WTC11 (cell line): ENCODE results near the gene CAMK1. TPM values are rescaled to one million over a fixed set of nuclear protein-coding genes. Genes with fewer than 3 reads are reported as not detected.

Source experiments
- ATAC-seq: fragments of 200-7000 bp; cut with Tn5 transposase; 2 replicates; pipeline ENCODE4 v1.10.0; 2021; ENCODE audit warnings: mild to moderate bottlenecking, moderate library complexity
- CTCF ChIA-PET: fragments of 300-600 bp; sonication (Branson Sonifier 250); formaldehyde crosslinking; loops from one replicate; lab custom pipeline; 2021; ENCODE audit warnings: antibody characterized with exemption; lab: Charles Lee
- POLR2A ChIA-PET: fragments of 350-600 bp; sonication (Branson Sonifier 250); formaldehyde crosslinking; loops from one replicate; lab custom pipeline; 2021; ENCODE audit warnings: antibody characterized with exemption; lab: Charles Lee
- DNase-seq: peaks from one replicate; pipeline ENCODE4 v3.0.0; 2021; ENCODE audit warnings: low spot score
- H3K27ac Mint-ChIP-seq: 2 replicates; pipeline ENCODE4 v1.8.0; 2021; ENCODE audit warnings: mixed read lengths
- H3K27me3 Mint-ChIP-seq: 2 replicates; pipeline ENCODE4 v1.8.0; 2021; ENCODE audit warnings: low read depth, mild to moderate bottlenecking, moderate library complexity, mixed read lengths
- H3K36me3 Mint-ChIP-seq: 2 replicates; pipeline ENCODE4 v1.8.0; 2021; ENCODE audit warnings: mixed read lengths
- H3K4me1 Mint-ChIP-seq: 2 replicates; pipeline ENCODE4 v1.8.0; 2022; ENCODE audit warnings: mixed read lengths
- H3K4me3 Mint-ChIP-seq: 2 replicates; pipeline ENCODE4 v1.8.0; 2021; ENCODE audit warnings: mild to moderate bottlenecking, moderate library complexity, mixed read lengths
- H3K9me3 Mint-ChIP-seq: 2 replicates; pipeline ENCODE4 v1.8.0; 2021; ENCODE audit warnings: mixed read lengths
- AR ChIP-seq: fragments of 250-450 bp; sonication (Bioruptor Pico); IDR thresholded peaks from 2 replicates; pipeline ENCODE4 v1.9.0; 2021; ENCODE audit warnings: mild to moderate bottlenecking
- ATF3 ChIP-seq: sonication (generic); formaldehyde crosslinking; conservative IDR thresholded peaks from 2 replicates; pipeline ENCODE4 v1.8.1; 2022; ENCODE audit warnings: mild to moderate bottlenecking, missing genetic modification reagents
- ATF6 ChIP-seq: sonication (generic); formaldehyde crosslinking; IDR thresholded peaks from 2 replicates; pipeline ENCODE4 v1.8.1; 2023; ENCODE audit warnings: mild to moderate bottlenecking, missing genetic modification reagents
- E2F5 ChIP-seq: sonication (generic); formaldehyde crosslinking; IDR thresholded peaks from 2 replicates; pipeline ENCODE4 v1.8.1; 2022; ENCODE audit warnings: mild to moderate bottlenecking, moderate library complexity, missing genetic modification reagents
- ESRRA ChIP-seq: sonication (generic); formaldehyde crosslinking; IDR thresholded peaks from 2 replicates; pipeline ENCODE4 v1.8.1; 2022; ENCODE audit warnings: mild to moderate bottlenecking, missing genetic modification reagents, borderline replicate concordance
- FOXJ3 ChIP-seq: sonication (generic); formaldehyde crosslinking; IDR thresholded peaks from 2 replicates; pipeline ENCODE4 v1.9.0; 2021; ENCODE audit warnings: missing genetic modification reagents, mild to moderate bottlenecking, borderline replicate concordance
- GRHL2 ChIP-seq: fragments of 250-450 bp; sonication (Bioruptor Pico); IDR thresholded peaks from 2 replicates; pipeline ENCODE4 v1.8.0; 2022; ENCODE audit warnings: mild to moderate bottlenecking, moderate library complexity; ENCODE audit not compliant: insufficient replicate concordance, severe bottlenecking
- RORB ChIP-seq: fragments of 250-450 bp; sonication (Bioruptor Pico); IDR thresholded peaks from 2 replicates; pipeline ENCODE4 v1.9.0; 2021; ENCODE audit warnings: mild to moderate bottlenecking
- SMAD3 ChIP-seq: sonication (generic); formaldehyde crosslinking; IDR thresholded peaks from 2 replicates; pipeline ENCODE4 v1.8.0; 2022; ENCODE audit warnings: missing genetic modification reagents, mild to moderate bottlenecking, borderline replicate concordance
- TP53 ChIP-seq: sonication (generic); formaldehyde crosslinking; IDR thresholded peaks from 2 replicates; pipeline ENCODE4 v1.8.1; 2023; ENCODE audit warnings: mild to moderate bottlenecking, missing genetic modification reagents
- USF2 ChIP-seq: sonication (generic); formaldehyde crosslinking; IDR thresholded peaks from 2 replicates; pipeline ENCODE4 v1.8.1; 2023; ENCODE audit warnings: mild to moderate bottlenecking, missing genetic modification reagents, moderate library complexity
- ZNF416 ChIP-seq: fragments of 250-450 bp; sonication (Bioruptor Pico); IDR thresholded peaks from 2 replicates; pipeline ENCODE4 v1.9.0; 2021; ENCODE audit warnings: mild to moderate bottlenecking, inconsistent platforms
- ZNF512 ChIP-seq: sonication (generic); formaldehyde crosslinking; IDR thresholded peaks from 2 replicates; pipeline ENCODE4 v1.8.1; 2022; ENCODE audit warnings: missing genetic modification reagents, borderline replicate concordance
- ZSCAN18 ChIP-seq: fragments of 250-450 bp; sonication (Bioruptor Pico); IDR thresholded peaks from 2 replicates; pipeline ENCODE4 v2.1.2; 2022; ENCODE audit warnings: mild to moderate bottlenecking, moderate library complexity
- total RNA-seq: library from RNA; stranded (reverse); gene quantifications from 3 replicates; pipeline ENCODE4 v1.2.3, GENCODE V29; 2021

The CAMK1 gene
- total RNA-seq, 1 experiment from 2014 or later, result 3.1 TPM

- TF ChIP-seq TP53 (CRISPR knock-in tag), result no peak
Measured at GRCh38 chr3:9732740-9733115, 37.0 kb downstream of the CAMK1 start (continued).

- ATAC-seq (no peak), DNase-seq (peak; percentile 21)
- no peak for TF ChIP-seq GRHL2 (CRISPR knock-in tag)
- TF ChIP-seq ATF3 (CRISPR knock-in tag), result no peak
- TF ChIP-seq ESRRA, result no peak
- no peak for TF ChIP-seq RORB (CRISPR knock-in tag)
- no peak for TF ChIP-seq ZNF512 (CRISPR knock-in tag)
- TF ChIP-seq ZSCAN18 (CRISPR knock-in tag), result no peak
- TF ChIP-seq SMAD3 (CRISPR knock-in tag), result no peak
- TF ChIP-seq ZNF416 (CRISPR knock-in tag), result no peak
- no peak for TF ChIP-seq E2F5 (CRISPR knock-in tag)
- no peak for TF ChIP-seq FOXJ3
- TF ChIP-seq AR (CRISPR knock-in tag), result no peak
- TF ChIP-seq ATF6 (CRISPR knock-in tag), result no peak
- TF ChIP-seq USF2, result no peak
- Mint-ChIP-seq H3K4me3 (peak overlapping the region; percentile 91), H3K36me3 (peaks cover 27% of the 10 kb centered on the region), H3K27me3 (no peaks in the 10 kb centered on the region), H3K27ac (peak overlapping the region; percentile 31; the same call in 1 of the 2 replicates), H3K4me1 (peaks cover 18% of the 10 kb centered on the region), H3K9me3 (no peaks in the 10 kb centered on the region)
- CTCF ChIA-PET, result interaction anchor here (0.5 to 8.6 kb wide), 8 partner anchors 17 to 547 kb away, joined by 3 to 162 read pairs (median 5); partner anchors contain the start of genes CAMK1 and OGG1
- POLR2A ChIA-PET, result interaction anchor here (1.3 to 3.1 kb wide), 2 partner anchors 17 to 335 kb away, joined by 5 to 14 read pairs; partner anchors contain the start of gene OGG1
Measured at GRCh38 chr3:9732080-9732739, 37.5 kb downstream of the CAMK1 start.
